GM06990 (cell line): ENCODE measurements around the gene GFM1.

Experiments
- DNase-seq: peaks from one replicate; pipeline ENCODE4 v3.0.0-alpha.2; 2011; ENCODE audit not compliant: insufficient read length; ENCODE audit errors: extremely low read depth
- H3K27me3 ChIP-seq: replicated peaks from 2 replicates; pipeline ENCODE4 v1.6.0; 2011; ENCODE audit warnings: low read length; ENCODE audit not compliant: control insufficient read depth, insufficient read depth
- H3K36me3 ChIP-seq: 2 replicates; pipeline ENCODE4 v1.5.1; 2011; ENCODE audit warnings: low read length; ENCODE audit not compliant: control insufficient read depth, insufficient read depth
- H3K4me3 ChIP-seq: replicated peaks from 2 replicates; pipeline ENCODE4 v1.5.1; 2011; ENCODE audit warnings: low read depth, mild to moderate bottlenecking, control low read depth, low read length
- TF ChIP-seq, protein P1 (sequence below): IDR thresholded peaks from 2 replicates; pipeline ENCODE4 v1.5.1; 2011; ENCODE audit warnings: low read length, control low read depth, mild to moderate bottlenecking, inconsistent platforms; ENCODE audit not compliant: insufficient read depth, poor library complexity, severe bottlenecking

Gene GFM1

DNA sequence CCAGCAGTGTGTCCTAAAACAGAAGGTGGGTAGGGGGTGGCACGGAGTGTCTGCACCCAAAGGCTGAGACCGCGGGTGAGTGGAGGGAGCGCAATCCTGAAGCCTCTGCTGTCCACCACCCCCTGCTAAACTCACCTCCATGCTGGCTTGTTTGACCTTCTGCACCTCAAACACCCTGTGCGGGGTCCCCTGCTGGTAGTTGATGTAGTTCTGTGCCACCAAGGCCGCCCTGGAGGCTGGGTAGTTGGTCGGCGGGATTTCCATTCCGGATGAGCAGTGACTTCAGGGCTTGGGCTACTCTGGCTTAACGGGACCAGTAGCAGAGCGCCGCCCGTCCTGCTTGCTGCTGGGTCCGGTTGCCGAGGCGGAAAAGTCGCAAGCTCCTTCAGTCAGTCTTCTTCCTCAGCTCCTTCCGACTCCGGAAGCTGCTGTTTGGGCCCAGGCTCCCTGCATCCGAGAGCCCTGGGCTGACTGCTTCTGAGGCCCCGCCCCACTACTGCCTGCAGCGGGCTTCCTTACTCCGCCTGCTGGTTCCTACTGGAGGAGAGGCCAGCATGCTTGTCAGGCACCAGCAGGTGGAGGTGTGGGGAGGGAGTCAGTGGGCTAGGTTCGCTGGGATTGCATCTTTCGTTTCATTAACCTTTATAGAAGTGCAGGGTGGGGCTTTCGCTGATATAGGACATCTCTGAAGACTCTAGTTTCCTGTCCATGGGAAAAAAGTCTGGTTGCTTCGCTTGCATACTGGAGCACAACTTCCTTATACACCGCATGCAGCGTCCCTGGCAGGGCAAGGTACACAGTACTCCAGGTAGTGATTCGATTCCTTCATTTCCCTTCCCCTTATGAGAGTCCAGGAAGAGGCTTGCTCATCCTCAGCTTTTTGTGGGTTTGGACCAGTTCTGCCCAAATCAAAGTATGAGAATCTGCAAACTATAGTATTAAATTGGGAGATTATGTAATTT, 28.2 kb downstream of the GFM1 start, which contains the start of gene LXN:
LXN (minus strand) TSS at position 434 of the 962 bp plus-strand sequence; CDS start at position 264, 170 bp downstream.
- Histone ChIP-seq H3K36me3 (peaks cover under 1% of the 10 kb centered on the region), H3K27me3 (no peaks in the 10 kb centered on the region), H3K4me3 (peak within 1 kb of the TSS; percentile 62)
- DNase-seq = peak; percentile 81
- TF ChIP-seq, protein P1, sequence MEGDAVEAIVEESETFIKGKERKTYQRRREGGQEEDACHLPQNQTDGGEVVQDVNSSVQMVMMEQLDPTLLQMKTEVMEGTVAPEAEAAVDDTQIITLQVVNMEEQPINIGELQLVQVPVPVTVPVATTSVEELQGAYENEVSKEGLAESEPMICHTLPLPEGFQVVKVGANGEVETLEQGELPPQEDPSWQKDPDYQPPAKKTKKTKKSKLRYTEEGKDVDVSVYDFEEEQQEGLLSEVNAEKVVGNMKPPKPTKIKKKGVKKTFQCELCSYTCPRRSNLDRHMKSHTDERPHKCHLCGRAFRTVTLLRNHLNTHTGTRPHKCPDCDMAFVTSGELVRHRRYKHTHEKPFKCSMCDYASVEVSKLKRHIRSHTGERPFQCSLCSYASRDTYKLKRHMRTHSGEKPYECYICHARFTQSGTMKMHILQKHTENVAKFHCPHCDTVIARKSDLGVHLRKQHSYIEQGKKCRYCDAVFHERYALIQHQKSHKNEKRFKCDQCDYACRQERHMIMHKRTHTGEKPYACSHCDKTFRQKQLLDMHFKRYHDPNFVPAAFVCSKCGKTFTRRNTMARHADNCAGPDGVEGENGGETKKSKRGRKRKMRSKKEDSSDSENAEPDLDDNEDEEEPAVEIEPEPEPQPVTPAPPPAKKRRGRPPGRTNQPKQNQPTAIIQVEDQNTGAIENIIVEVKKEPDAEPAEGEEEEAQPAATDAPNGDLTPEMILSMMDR = peak; percentile 82

DNA sequence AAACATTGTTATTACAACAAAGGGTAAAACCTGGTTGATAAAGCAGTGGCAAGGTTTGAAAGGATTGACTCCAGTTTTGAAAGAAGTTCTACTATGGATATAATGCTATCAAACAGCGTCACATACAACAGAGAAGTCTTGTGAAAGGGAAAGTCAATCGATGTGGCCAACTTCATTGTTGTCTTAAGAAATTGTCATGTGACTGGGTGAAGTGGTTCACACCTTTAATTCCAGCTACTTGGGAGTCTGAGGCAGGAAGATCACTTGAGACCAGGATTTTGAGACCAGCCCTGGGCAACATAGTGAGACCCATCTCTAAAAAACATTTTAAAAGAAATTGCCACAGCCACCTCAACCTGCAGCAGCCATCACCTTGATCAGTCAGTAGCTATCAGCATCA, 34.4 kb downstream of the GFM1 start:
- H3K4me3 ChIP-seq = no peak overlapping the region
- TF ChIP-seq, protein P1 = no peak
- DNase-seq = no peak
- no peaks in the 10 kb centered on the region for H3K36me3 ChIP-seq
- no peaks in the 10 kb centered on the region for H3K27me3 ChIP-seq

DNA sequence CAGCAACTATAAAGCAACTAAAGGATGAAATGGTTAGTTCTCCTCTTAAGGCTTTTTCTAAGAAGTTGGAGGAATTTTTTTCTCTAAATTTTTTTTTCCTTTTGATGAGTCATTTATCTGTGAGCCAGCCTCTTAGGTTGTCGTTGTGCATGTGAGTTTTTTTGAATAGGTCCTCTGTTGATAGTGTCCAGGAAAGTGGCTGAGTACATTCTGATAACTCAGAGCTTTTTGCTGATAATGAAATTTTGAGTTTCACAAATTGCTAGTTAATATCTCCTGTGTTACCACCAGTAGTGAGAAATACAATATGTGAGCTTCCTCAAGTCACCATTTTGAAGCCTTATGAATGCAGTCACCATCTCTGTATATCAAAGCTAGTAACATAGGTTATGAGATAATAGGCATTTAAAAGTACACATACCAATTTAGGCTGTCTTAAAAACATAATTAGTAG, 35.2 kb downstream of the GFM1 start:
- Histone ChIP-seq H3K36me3 (no peaks in the 10 kb centered on the region), H3K27me3 (no peaks in the 10 kb centered on the region), H3K4me3 (no peak overlapping the region)
- TF ChIP-seq, protein P1 = no peak
- no peak for DNase-seq

DNA sequence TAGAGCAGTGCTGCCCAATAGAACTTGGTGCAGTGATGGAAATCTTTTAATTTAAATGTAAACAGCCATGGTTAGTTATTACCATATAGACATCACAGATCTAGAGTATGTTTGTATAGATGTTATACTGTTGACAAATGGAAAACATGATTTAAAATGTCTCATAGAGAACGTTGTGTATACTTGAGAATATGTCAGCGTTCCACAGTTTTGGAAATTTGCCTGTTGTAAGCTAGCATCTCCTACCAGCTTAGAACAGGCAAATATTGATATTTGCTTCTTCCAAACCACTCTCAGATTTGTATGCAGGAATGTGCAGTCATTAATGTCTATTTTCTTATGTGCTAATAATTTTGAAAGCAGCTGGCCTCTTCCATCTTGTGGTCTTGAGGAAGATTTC, 36.5 kb downstream of the GFM1 start:
- no peaks in the 10 kb centered on the region for H3K27me3 ChIP-seq
- no peak for DNase-seq
- TF ChIP-seq, protein P1 = no peak
- H3K36me3 ChIP-seq = no peaks in the 10 kb centered on the region
- no peak overlapping the region for H3K4me3 ChIP-seq

DNA sequence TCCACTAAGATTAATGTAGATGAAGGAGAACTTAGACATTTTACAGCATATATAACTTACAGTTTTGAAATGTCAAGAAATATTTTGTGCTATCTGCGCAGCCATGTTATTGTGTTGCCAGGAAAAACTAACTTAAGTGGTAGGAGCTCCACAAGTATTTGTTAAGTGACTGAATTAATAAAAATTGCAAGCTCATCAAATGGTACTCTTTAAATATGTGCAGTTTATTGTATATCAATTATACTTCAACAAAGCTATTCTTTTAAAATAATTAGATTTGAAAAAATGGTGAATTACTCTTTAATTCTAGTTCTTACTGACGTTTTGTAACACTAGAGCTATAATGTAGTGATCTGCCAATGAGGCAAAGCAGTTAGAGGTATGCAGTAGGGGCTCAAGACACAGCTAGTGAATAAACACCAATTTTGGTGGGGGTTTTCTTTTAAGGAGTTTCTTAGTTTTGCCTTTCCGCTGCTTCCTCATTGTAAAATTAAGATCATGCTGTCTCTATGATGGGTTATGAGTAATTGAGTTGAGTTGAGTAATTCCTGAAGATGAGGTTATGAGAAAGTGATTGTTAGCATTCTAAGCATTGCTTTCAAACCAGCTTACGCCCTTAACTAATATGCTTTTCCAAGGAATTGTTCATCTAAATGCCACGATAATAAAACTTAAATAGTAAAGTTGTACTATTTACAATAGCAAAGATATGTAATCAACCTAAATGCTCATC, 39.1 kb downstream of the GFM1 start:
- no peak for DNase-seq
- Histone ChIP-seq H3K27me3 (no peaks in the 10 kb centered on the region), H3K36me3 (no peaks in the 10 kb centered on the region), H3K4me3 (no peak overlapping the region)
- TF ChIP-seq, protein P1 = no peak
